Astrocyte of the cerebellum (primary cell): ENCODE results near the gene KRT36.

Source experiments
- DNase-seq: peaks from one replicate; pipeline ENCODE4 v3.0.0-alpha.2; 2011; ENCODE audit warnings: low read depth
- H3K4me3 ChIP-seq: 2 replicates; pipeline ENCODE4 v1.5.1; 2011; ENCODE audit warnings: mild to moderate bottlenecking, low read depth, low read length, moderate library complexity
- in situ Hi-C: cut with HindIII; loops from 2 replicates; pipeline ENCODE4 v1.10.0; 2017; ENCODE audit warnings: low sequenced_read_pairs
- TF ChIP-seq, protein P1 (sequence below): IDR thresholded peaks from 2 replicates; pipeline ENCODE4 v1.5.1; 2012; ENCODE audit warnings: low read length, low read depth, moderate library complexity, mild to moderate bottlenecking; ENCODE audit errors: missing control alignments

The KRT36 gene

GRCh38 chr17:41467561-41467960, 22.1 kb downstream of the KRT36 start:
- no peak for DNase-seq
- no peak overlapping the region for H3K4me3 ChIP-seq
- in situ Hi-C loops = no loop called here
- TF ChIP-seq, protein P1, sequence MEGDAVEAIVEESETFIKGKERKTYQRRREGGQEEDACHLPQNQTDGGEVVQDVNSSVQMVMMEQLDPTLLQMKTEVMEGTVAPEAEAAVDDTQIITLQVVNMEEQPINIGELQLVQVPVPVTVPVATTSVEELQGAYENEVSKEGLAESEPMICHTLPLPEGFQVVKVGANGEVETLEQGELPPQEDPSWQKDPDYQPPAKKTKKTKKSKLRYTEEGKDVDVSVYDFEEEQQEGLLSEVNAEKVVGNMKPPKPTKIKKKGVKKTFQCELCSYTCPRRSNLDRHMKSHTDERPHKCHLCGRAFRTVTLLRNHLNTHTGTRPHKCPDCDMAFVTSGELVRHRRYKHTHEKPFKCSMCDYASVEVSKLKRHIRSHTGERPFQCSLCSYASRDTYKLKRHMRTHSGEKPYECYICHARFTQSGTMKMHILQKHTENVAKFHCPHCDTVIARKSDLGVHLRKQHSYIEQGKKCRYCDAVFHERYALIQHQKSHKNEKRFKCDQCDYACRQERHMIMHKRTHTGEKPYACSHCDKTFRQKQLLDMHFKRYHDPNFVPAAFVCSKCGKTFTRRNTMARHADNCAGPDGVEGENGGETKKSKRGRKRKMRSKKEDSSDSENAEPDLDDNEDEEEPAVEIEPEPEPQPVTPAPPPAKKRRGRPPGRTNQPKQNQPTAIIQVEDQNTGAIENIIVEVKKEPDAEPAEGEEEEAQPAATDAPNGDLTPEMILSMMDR = no peak

DNA sequence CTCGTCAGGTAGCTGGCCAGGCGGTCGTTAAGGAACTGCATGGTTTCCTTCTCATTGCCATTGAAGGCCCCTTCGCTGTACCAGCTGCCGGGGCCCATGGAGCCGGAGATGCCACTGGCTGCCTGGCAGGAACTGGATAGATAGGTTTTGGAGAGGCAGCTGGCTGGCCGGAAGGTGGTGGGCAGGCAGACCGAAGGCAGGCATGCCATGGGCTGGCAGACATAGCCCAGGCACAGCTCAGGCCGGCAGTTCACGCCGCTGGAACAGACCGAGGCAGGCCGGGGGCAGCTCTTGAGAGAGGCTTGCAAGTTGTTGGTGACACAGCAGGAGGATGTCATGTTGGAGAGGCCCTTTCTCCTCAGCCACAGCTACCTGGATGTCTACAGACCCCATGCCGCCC, 22.7 kb downstream of the KRT36 start, which contains the start of gene KRT32:
Gene KRT32, minus strand, starts transcription at position 399 of the 400 bp plus-strand sequence. Its CDS starts 61 bp downstream, at position 338.
- DNase-seq = no peak
- in situ Hi-C loops = no loop called here
- TF ChIP-seq, protein P1 = no peak
- H3K4me3 ChIP-seq = no peak within 1 kb of the TSS

- TF ChIP-seq, protein P1 = no peak
- DNase-seq = peak; percentile 83
- no peak overlapping the region for H3K4me3 ChIP-seq
- in situ Hi-C loops = no loop called here
These were observed 25.0 kb downstream of the KRT36 start for GRCh38 chr17:41464682-41465081.

DNA sequence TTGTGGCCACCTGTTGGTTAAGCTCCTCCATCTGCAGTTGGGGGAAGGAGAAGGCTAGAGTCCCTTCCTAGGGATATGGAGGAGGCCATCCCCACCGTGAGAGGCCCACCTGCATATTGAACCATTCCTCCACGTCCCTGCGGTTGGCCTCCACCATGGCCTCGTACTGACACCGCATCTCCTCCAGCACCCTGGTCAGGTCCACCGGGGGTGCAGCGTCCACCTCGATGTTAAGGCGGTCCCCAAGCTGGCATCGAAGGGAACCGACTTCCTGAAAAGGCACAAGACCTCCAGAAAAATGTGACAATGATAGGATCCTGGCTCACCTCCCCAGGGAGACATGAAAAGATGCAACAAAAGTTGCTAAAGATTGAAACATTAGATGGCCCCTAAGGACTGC, 25.5 kb downstream of the KRT36 start:
- no peak overlapping the region for H3K4me3 ChIP-seq
- no peak for DNase-seq
- TF ChIP-seq, protein P1 = no peak
- in situ Hi-C loops = no loop called here

GRCh38 chr17:41463746-41464145, 26.0 kb downstream of the KRT36 start:
- DNase-seq = no peak
- TF ChIP-seq, protein P1 = no peak
- H3K4me3 ChIP-seq = no peak overlapping the region
- in situ Hi-C loops = no loop called here

- TF ChIP-seq, protein P1 = no peak
- DNase-seq = no peak
- H3K4me3 ChIP-seq = no peak overlapping the region
- in situ Hi-C loops = no loop called here
These were observed 27.0 kb downstream of the KRT36 start for GRCh38 chr17:41462705-41463104.

- no peak for DNase-seq
- TF ChIP-seq, protein P1 = no peak
- in situ Hi-C loops = no loop called here
- no peak overlapping the region for H3K4me3 ChIP-seq
These were observed 32.0 kb downstream of the KRT36 start for GRCh38 chr17:41457676-41458075.
